ENCODE measurements around the gene RALGPS1.

DNA sequence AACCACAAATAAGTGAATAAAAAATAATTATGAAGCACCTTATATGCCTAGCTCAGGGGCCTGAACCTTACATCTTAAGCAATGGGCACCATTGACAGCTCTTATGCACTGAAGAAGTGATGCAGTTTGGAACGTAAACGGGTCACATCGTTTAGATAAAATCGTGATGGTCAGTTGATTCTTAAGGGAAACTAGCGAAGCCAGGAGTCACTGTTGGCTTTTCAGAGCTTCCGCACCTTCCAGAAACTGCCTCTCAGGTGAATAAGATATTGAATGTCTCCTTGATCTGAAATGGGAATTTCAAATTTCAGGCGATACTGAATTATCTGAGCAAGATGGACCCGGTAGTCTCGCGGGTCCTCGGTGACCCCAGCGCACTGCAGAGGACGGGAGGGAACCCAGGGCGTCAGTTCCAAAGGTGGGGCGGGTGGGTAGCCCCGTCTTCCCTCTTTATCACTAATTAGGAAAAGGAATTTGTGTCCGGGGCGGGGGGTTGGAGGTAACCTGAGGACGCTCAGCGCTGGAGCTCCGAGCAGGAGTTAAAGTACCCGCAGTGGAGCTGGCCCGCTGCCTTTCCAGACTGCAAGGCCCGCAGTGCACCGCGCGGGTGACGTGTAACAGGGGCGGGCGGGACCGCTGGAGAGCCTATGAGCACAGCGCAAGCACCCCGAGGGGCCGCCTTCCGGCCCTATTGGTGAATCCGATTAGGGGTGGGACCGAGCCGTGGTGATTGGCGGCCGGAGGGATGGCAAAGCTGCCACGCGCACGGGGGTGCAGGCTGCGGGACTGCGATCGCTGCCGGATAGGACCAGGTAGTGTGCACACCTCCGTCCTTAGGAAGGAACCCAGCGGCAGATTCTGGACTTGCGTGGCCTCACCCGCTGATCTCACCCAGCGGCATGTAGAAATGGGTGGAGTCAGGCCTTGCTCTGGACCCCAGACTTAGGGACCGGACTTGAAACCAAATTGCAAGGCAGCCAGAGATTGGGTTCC is 330.3 kb downstream of the RALGPS1 start:
- TF ChIP-seq, protein P1, sequence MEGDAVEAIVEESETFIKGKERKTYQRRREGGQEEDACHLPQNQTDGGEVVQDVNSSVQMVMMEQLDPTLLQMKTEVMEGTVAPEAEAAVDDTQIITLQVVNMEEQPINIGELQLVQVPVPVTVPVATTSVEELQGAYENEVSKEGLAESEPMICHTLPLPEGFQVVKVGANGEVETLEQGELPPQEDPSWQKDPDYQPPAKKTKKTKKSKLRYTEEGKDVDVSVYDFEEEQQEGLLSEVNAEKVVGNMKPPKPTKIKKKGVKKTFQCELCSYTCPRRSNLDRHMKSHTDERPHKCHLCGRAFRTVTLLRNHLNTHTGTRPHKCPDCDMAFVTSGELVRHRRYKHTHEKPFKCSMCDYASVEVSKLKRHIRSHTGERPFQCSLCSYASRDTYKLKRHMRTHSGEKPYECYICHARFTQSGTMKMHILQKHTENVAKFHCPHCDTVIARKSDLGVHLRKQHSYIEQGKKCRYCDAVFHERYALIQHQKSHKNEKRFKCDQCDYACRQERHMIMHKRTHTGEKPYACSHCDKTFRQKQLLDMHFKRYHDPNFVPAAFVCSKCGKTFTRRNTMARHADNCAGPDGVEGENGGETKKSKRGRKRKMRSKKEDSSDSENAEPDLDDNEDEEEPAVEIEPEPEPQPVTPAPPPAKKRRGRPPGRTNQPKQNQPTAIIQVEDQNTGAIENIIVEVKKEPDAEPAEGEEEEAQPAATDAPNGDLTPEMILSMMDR (IDR thresholded peaks at IDR 0.05) = no peak
- TF ChIP-seq POLR2A (IDR thresholded peaks at IDR 0.05) = peak; percentile 26 to 47

Measured in sigmoid colon (tissue), 3 donors.